Measurements from ENCODE around the gene DCST2. TPM values are rescaled to one million over a fixed set of nuclear protein-coding genes. Genes with fewer than 3 reads are reported as not detected.

The DCST2 gene
- total RNA-seq, 2 donors from 2014 or later: 1.1 to 1.4 TPM

DNA sequence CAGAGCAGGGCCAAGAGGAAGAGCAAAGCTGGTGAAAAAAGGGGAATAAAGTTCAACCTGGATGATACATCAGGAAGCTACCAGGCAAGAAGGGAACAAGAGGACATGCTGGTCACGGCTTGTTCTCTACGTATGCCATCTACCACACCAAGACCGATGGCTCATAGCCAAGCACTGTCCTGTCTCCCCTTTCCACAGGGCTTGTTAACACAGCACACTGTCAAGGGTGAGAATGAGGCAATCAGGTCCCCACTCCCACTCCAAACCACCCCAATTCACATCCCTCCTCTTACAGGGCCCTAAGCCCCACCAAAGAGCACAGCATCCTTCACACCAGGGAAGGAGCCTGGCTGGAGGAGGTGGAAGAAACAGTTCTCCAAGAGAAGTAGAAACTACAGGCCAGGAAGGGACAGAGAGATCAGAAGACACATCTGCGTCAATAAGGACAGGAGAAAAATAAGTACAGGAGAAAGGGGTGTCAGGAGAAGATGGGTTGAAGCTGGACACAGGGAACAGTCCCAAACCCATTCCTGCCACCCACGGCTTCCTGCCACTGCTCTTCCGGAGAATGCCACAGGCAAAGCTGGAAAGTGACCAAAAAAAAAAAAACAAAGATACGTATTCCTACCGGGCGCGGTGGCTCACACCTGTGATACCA, 62.1 kb downstream of the DCST2 start:
- Mint-ChIP-seq H3K4me3 (peak overlapping the region; percentile 48 to 65), H3K27me3 (ENCODE audit: low read depth) (no peaks in the 10 kb centered on the region), H3K4me1 (ENCODE audit: low read depth) (peaks cover 44% of the 10 kb centered on the region), H3K9me3 (no peaks in the 10 kb centered on the region), H3K27ac (peak overlapping the region; percentile 78), H3K36me3 (ENCODE audit: insufficient read depth in 2 of 2) (peaks cover 4% of the 10 kb centered on the region in 2 donors)
- DNase-seq (no peak), ATAC-seq (replicated peaks in 1 of 2) (no peak)

DNA sequence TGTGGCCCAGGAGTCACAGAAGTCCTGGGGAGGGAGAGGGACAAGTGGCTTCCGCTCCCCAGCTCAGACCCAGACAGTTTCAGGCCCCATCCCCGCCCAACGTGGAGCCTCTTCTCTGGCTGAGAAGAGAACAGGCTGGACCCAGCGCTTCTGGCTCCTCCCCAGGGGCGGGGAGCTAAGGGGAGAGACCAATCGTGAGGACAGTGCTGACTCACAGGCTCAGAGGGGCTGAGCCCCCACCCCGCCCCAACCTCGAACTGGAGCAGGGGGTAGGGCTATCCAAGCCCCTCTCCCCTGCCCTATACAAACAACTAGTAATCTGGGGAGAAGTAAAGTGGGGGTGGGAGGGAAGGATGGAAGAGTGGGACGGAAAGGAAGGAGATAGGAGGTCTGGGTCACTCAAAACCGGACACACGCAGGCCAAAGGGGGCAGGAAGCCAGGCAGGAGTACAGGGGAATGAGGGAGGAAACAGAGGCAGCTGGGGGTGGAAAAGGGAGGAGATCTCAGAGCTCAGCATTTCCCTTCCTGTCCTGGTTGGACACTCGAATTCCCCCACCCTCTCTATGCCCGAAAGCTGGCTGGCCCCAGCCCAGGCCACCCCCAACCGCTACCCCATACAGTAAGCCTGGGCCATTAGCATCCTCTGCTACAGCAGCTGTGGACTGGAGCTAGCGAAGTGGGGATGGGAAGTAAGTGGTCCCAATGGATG, 62.8 kb downstream of the DCST2 start, which contains the start of gene SHC1:
Gene SHC1 (minus strand): TSS at position 117 of the 710 bp plus-strand sequence. CDS start 221 bp downstream, outside the sequence.
- ATAC-seq (replicated peaks in 1 of 2) (peak in 1 of 2 donors; percentile 17), DNase-seq (peak; percentile 67 to 69)
- Mint-ChIP-seq H3K27me3 (ENCODE audit: low read depth) (no peaks in the 10 kb centered on the region), H3K4me1 (ENCODE audit: low read depth) (peaks cover 44% of the 10 kb centered on the region), H3K27ac (peak within 1 kb of the TSS; percentile 78), H3K36me3 (ENCODE audit: insufficient read depth in 2 of 2) (peaks cover 4% of the 10 kb centered on the region in 2 donors), H3K9me3 (no peaks in the 10 kb centered on the region), H3K4me3 (peak within 1 kb of the TSS; percentile 50 to 65)

DNA sequence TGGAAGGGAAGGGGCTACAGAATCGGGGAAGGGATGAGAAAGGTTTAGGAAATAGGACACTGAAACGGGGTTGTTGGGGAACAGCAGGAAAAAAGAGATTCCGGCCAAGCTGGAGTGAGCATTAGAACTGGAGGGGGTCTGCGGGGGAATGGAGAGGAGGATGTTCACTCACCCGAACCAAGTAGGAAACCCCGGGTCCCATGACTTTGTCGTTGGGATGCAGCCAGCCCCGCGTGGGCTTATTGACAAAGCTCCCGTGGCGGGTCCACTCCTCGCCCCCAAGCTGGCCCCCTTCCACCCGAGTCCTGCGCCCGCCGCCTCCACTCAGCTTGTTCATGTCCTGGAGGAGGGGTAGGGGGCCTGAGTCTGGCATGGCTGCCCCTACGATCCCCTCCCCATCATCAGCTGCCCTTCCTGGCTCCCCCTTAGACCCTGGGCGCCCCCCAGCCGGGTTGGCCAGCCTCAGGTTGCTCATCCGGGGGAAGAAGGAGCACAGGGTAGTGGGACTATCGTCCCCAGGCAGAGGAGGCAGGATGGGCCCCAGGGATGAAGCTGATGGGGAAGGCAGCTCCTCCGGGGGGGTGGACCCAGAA, 63.6 kb downstream of the DCST2 start:
- Mint-ChIP-seq H3K4me3 (no peak overlapping the region), H3K27me3 (ENCODE audit: low read depth) (no peaks in the 10 kb centered on the region)

DNA sequence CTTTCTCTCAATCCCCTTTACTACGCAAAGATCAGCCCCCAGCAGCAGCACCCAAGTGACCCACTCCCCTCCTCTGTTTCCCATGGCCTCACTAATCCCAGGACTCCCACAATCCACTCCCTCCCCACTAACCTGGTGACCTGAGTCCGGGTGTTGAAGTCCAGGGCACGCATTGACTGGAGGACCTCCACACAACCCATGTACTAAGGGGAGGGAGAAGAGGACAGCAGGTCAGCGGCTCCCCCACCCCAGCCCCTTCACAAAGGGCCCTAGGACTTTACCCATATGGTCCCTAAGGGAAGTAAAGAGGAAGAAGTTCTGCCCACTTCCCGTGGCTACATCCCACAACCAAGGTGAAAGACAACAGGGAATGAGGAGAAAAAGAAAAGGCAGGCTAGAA, 64.3 kb downstream of the DCST2 start:
- Mint-ChIP-seq H3K27me3 (ENCODE audit: low read depth) (no peaks in the 10 kb centered on the region), H3K9me3 (no peaks in the 10 kb centered on the region), H3K36me3 (ENCODE audit: insufficient read depth in 2 of 2) (peaks cover 4 to 6% of the 10 kb centered on the region in 2 donors), H3K4me3 (no peak overlapping the region), H3K4me1 (ENCODE audit: low read depth) (peaks cover 44% of the 10 kb centered on the region), H3K27ac (peak overlapping the region; percentile 31)
- ATAC-seq (replicated peaks in 1 of 2) (no peak), DNase-seq (no peak)

More for the DNA sequence above, 63.6 kb downstream of the DCST2 start:
- peaks cover 44% of the 10 kb centered on the region for H3K4me1 Mint-ChIP-seq (ENCODE audit: low read depth)
- H3K27ac Mint-ChIP-seq: no peak overlapping the region
- DNase-seq (no peak), ATAC-seq (replicated peaks in 1 of 2) (no peak)
- no peaks in the 10 kb centered on the region for H3K9me3 Mint-ChIP-seq
- H3K36me3 Mint-ChIP-seq (ENCODE audit: insufficient read depth in 2 of 2): peaks cover 4 to 6% of the 10 kb centered on the region in 2 donors

DNA sequence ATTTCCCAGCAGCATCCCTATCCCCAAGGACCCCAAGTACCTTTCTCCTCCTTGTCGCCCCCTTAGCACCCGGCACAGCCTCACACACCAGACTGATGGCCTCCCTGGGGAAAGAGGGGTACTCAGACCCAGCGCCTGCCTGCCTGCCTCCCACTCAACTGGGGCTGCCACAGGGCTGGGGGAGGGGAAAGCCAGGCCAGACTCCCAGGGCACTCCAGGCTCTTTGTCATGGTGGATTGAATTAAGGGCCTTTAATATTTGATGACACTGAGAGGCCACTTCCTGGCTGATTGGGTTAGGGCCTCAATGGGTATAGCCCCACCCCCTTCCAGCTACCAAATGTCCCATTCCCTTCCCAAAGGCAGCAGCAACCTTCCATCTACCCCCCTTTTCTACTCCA, 64.8 kb downstream of the DCST2 start:
- DNase-seq (no peak), ATAC-seq (replicated peaks in 1 of 2) (no peak)
- Mint-ChIP-seq H3K27ac (no peak overlapping the region), H3K27me3 (ENCODE audit: low read depth) (no peaks in the 10 kb centered on the region), H3K9me3 (no peaks in the 10 kb centered on the region), H3K4me3 (no peak overlapping the region), H3K36me3 (ENCODE audit: insufficient read depth in 2 of 2) (peaks cover 4 to 6% of the 10 kb centered on the region in 2 donors), H3K4me1 (ENCODE audit: low read depth) (peaks cover 47% of the 10 kb centered on the region)

Other genes with a start within 250 kb of the DCST2 start
- gene KCNN3, start 163.5 kb downstream of the DCST2 start, total RNA-seq: under 1 TPM; 0.10 to 0.42 TPM
- gene PMVK, start 97.1 kb downstream of the DCST2 start, total RNA-seq: 10 to 100 TPM; 32.4 to 34.6 TPM
- gene PBXIP1, start 77.7 kb downstream of the DCST2 start, total RNA-seq: 10 to 100 TPM; 28.0 to 48.0 TPM
- gene PYGO2, start 72.0 kb downstream of the DCST2 start, total RNA-seq: 10 to 100 TPM; 43.6 to 45.3 TPM
- 10 to 100 TPM; 55.8 to 58.6 TPM for gene SHC1, start 63.0 kb downstream of the DCST2 start, total RNA-seq
- 100 to 1,000 TPM; 251 to 304 TPM for gene CKS1B, start 59.1 kb downstream of the DCST2 start, total RNA-seq
- gene FLAD1, start 50.4 kb downstream of the DCST2 start, total RNA-seq: 10 to 100 TPM; 45.5 to 55.1 TPM
- gene LENEP, start 40.2 kb downstream of the DCST2 start, total RNA-seq: 1 to 10 TPM in 1 of 2 donors, under 1 TPM in 1; 0.65 to 2.3 TPM
- 100 to 1,000 TPM; 129 to 141 TPM for gene ZBTB7B, start 31.0 kb downstream of the DCST2 start, total RNA-seq
- under 1 TPM in 1 of 2 donors, not detected in 1; 0.10 TPM for gene DCST1, start within 50 bp of the DCST2 start, total RNA-seq
- 10 to 100 TPM; 40.8 to 42.1 TPM for gene ADAM15, start 17.5 kb upstream of the DCST2 start, total RNA-seq
- 1 to 10 TPM; 3.4 to 4.0 TPM for gene EFNA4, start 30.0 kb upstream of the DCST2 start, total RNA-seq
- 1 to 10 TPM; 4.1 to 4.7 TPM for gene EFNA3, start 45.1 kb upstream of the DCST2 start, total RNA-seq
- gene EFNA1, start 94.1 kb upstream of the DCST2 start, total RNA-seq: 1 to 10 TPM in 1 of 2 donors, under 1 TPM in 1; 1.00 to 1.4 TPM
- gene SLC50A1, start 102.1 kb upstream of the DCST2 start, total RNA-seq: 10 to 100 TPM; 65.0 to 66.3 TPM
- gene DPM3, start 106.8 kb upstream of the DCST2 start, total RNA-seq: 10 to 100 TPM; 49.4 to 58.9 TPM
- gene KRTCAP2, start 139.5 kb upstream of the DCST2 start, total RNA-seq: 100 to 1,000 TPM; 199 to 203 TPM
- gene TRIM46, start 140.1 kb upstream of the DCST2 start, total RNA-seq: 1 to 10 TPM; 8.6 to 9.8 TPM
- 10 to 100 TPM; 24.7 to 28.7 TPM for gene THBS3, start 174.1 kb upstream of the DCST2 start, total RNA-seq
- 10 to 100 TPM; 25.5 to 27.4 TPM for gene MTX1, start 174.9 kb upstream of the DCST2 start, total RNA-seq
- gene ENTREP3, start 221.7 kb upstream of the DCST2 start, total RNA-seq: 10 to 100 TPM; 30.7 to 33.8 TPM
- 100 to 1,000 TPM; 112 to 114 TPM for gene SCAMP3, start 228.6 kb upstream of the DCST2 start, total RNA-seq
- gene CLK2, start 239.7 kb upstream of the DCST2 start, total RNA-seq: 10 to 100 TPM; 72.4 to 77.9 TPM
- gene HCN3, start 243.7 kb upstream of the DCST2 start, total RNA-seq: 1 to 10 TPM; 3.6 to 4.1 TPM